Measurements from ENCODE around the gene CRHR2. TPM values are rescaled to one million over a fixed set of nuclear protein-coding genes. Genes with fewer than 3 reads are reported as not detected.

Gene CRHR2
- total and polyA plus RNA-seq, 2 experiments from 2014 or later, result 0.14 to 1.4 TPM

GRCh38 chr7:30705596-30705995 is 23.3 kb upstream of the CRHR2 start:
- Histone ChIP-seq H3F3A (replicated peaks; ENCODE audit: low read depth) (no peaks in the 10 kb centered on the region), H2AFZ (no peak overlapping the region), H3K79me2 (replicated peaks; ENCODE audit: insufficient read depth) (no peaks in the 10 kb centered on the region), H3K36me3 (ENCODE audit: insufficient read depth) (no peaks in the 10 kb centered on the region), H3K27ac (ENCODE audit: low read depth) (no peak overlapping the region), H4K20me1 (replicated peaks; ENCODE audit: insufficient read depth) (no peaks in the 10 kb centered on the region), H3K4me1 (ENCODE audit: insufficient read depth) (peaks cover 5% of the 10 kb centered on the region), H3K4me3 (no peak overlapping the region), H3K9me2 (ENCODE audit: insufficient read depth) (no peaks in the 10 kb centered on the region), H3K4me2 (no peak overlapping the region), H3K27me3 (ENCODE audit: insufficient read depth) (no peaks in the 10 kb centered on the region)
- Mint-ChIP-seq H3K27me3 (ENCODE audit: insufficient read depth, low read depth, poor library complexity) (peaks cover 11% of the 10 kb centered on the region), H3K9me3 (no peaks in the 10 kb centered on the region), H3K4me3 (no peak overlapping the region), H3K27ac (no peak overlapping the region), H3K36me3 (ENCODE audit: low read depth) (no peaks in the 10 kb centered on the region; the same call in 2 of the 3 replicates), H3K4me1 (peaks cover 22% of the 10 kb centered on the region)
- no peak for ATAC-seq
- no peak for DNase-seq (ENCODE audit: low spot score)
- TF ChIP-seq REST (IDR thresholded peaks at IDR 0.05; ENCODE audit: unreplicated experiment) (no peak), ZNF331 (CRISPR knock-in tag; IDR thresholded peaks at IDR 0.05; ENCODE audit: low read depth) (no peak), CTCF (conservative IDR thresholded peaks at IDR 0.05; ENCODE audit: low read depth in 2 of 2) (no peak), STAT1 (IDR thresholded peaks at IDR 0.05; ENCODE audit: unreplicated experiment) (no peak), ZNF462 (CRISPR knock-in tag; IDR thresholded peaks at IDR 0.05) (no peak), ETS1 (IDR thresholded peaks at IDR 0.05) (no peak), POLR2AphosphoS5 (IDR thresholded peaks at IDR 0.05; ENCODE audit: low read depth) (no peak), NANOG (IDR thresholded peaks at IDR 0.05; ENCODE audit: borderline replicate concordance) (no peak), EZH2phosphoT487 (IDR thresholded peaks at IDR 0.05; ENCODE audit: unreplicated experiment) (no peak), CREB1 (CRISPR knock-in tag; IDR thresholded peaks at IDR 0.05; ENCODE audit: low read depth) (no peak), JUNB (IDR thresholded peaks at IDR 0.05; ENCODE audit: unreplicated experiment) (no peak), EZH2 (IDR thresholded peaks at IDR 0.05; ENCODE audit: low read depth, unreplicated experiment) (no peak), ZNF114 (CRISPR knock-in tag; IDR thresholded peaks at IDR 0.05) (no peak)

All from GM23338 (cell line).